ENCODE measurements around the gene QRICH2. TPM values are rescaled to one million over a fixed set of nuclear protein-coding genes. Genes with fewer than 3 reads are reported as not detected.

Gene QRICH2
- total and polyA plus RNA-seq, 9 of the 15 experiments (the other 6 are each of a cell fraction or from before 2014, with no cell fraction given) = 0.03 to 1.6 (median 0.81) TPM

- TF ChIP-seq FOXO4 (CRISPR knock-in tag; IDR thresholded peaks at IDR 0.05) (no peak), ZFPM2 (CRISPR knock-in tag; IDR thresholded peaks at IDR 0.05) (peak; percentile 43; the same call in 1 of the 2 replicates), TFAP4 (CRISPR knock-in tag; IDR thresholded peaks at IDR 0.05; ENCODE audit: borderline replicate concordance) (peak; percentile 60; the same call in 1 of the 2 replicates), CREM (IDR thresholded peaks at IDR 0.05; ENCODE audit: low read depth) (0 out of 2 replicates have a peak, but pooled peaks have one; percentile 4), ATF6 (CRISPR knock-in tag; IDR thresholded peaks at IDR 0.05) (0 out of 2 replicates have a peak, but pooled peaks have one; percentile 59), E2F6 (IDR thresholded peaks at IDR 0.05; ENCODE audit: borderline replicate concordance in 1 of 2, extremely low read depth in 1 of 2, insufficient read depth in 1 of 2, insufficient read length in 1 of 2, low read depth in 1 of 2, low read length in 1 of 2, poor library complexity in 1 of 2, severe bottlenecking in 1 of 2) (peak; percentile 98 to 99), ZNF639 (CRISPR knock-in tag; conservative IDR thresholded peaks at IDR 0.05 in 1 of 2, IDR thresholded peaks at IDR 0.05 in 1 of 2) (0 out of 4 replicates have a peak, but pooled peaks of 1 of the 2 experiments have one; percentile 1), NR1H2 (CRISPR knock-in tag; IDR thresholded peaks at IDR 0.05) (0 out of 2 replicates have a peak, but pooled peaks have one; percentile 54), ZNF584 (CRISPR knock-in tag; IDR thresholded peaks at IDR 0.05; ENCODE audit: low read depth) (no peak), RBFOX2 (IDR thresholded peaks at IDR 0.05; ENCODE audit: low read depth, low read length) (peak; percentile 93), CREB1 (IDR thresholded peaks at IDR 0.05) (0 out of 2 replicates have a peak, but pooled peaks have one; percentile 18), CREB1 (CRISPR knock-in tag; IDR thresholded peaks at IDR 0.05) (no peak), AFF4 (CRISPR knock-in tag; IDR thresholded peaks at IDR 0.05) (0 out of 2 replicates have a peak, but pooled peaks have one; percentile 28)
These were observed 67.4 kb downstream of the QRICH2 start, which contains the start of gene RNF157 (continued) for GRCh38 chr17:76240461-76241203.

Data from K562 (cell line).